Kidney epithelial cell (primary cell): Measurements from ENCODE around the gene GTF2A2. TPM values are rescaled to one million over a fixed set of nuclear protein-coding genes. Genes with fewer than 3 reads are reported as not detected.

Source experiments
- DNase-seq: peaks from one replicate; pipeline ENCODE4 v3.0.0-alpha.2; 2010; ENCODE audit warnings: low read depth
- H3K27me3 ChIP-seq: 2 replicates; pipeline ENCODE4 v1.6.0; 2011; ENCODE audit warnings: low read length; ENCODE audit not compliant: control insufficient read depth, insufficient read depth
- H3K36me3 ChIP-seq: 2 replicates; pipeline ENCODE4 v1.5.1; 2011; ENCODE audit warnings: low read length; ENCODE audit not compliant: control insufficient read depth, insufficient read depth
- H3K4me3 ChIP-seq: 2 replicates; pipeline ENCODE4 v1.5.1; 2011; ENCODE audit warnings: low read depth, mild to moderate bottlenecking, control low read depth, low read length
- total RNA-seq: library from RNA; depleted of rRNA; stranded (reverse); fragments of >200 nt; gene quantifications from 2 replicates; pipeline ENCODE4 v1.2.3, GENCODE V29; 2015
- TF ChIP-seq, protein P1 (sequence below): IDR thresholded peaks from 2 replicates; pipeline ENCODE4 v1.5.1; 2011; ENCODE audit warnings: mild to moderate bottlenecking, moderate library complexity, low read length, control low read depth, inconsistent platforms; ENCODE audit not compliant: insufficient read depth, poor library complexity, severe bottlenecking

Gene GTF2A2
- total RNA-seq, 1 donor from 2014 or later = 36.9 TPM

DNA sequence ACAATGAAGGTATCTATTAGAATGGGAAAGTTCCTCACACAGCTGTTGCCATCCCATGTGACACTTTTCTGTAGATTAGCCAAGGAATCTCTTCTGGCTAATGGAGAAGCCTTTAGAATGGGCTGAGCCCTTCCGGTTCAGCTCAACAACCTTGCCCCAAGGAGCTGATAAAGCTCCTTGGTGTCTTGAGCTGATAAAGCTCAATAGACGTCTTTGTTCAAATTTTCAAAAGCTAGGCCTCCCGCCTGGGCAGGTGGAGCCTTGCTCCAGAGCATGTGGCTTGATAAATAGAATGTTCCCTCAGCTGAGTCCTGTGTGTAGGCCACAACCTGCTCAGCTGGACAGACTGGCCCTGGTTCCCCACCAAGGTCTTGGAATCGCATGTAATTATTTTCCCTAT is 39.0 kb upstream of the GTF2A2 start:
- Histone ChIP-seq H3K4me3 (no peak overlapping the region), H3K27me3 (no peaks in the 10 kb centered on the region), H3K36me3 (no peaks in the 10 kb centered on the region)
- TF ChIP-seq, protein P1, sequence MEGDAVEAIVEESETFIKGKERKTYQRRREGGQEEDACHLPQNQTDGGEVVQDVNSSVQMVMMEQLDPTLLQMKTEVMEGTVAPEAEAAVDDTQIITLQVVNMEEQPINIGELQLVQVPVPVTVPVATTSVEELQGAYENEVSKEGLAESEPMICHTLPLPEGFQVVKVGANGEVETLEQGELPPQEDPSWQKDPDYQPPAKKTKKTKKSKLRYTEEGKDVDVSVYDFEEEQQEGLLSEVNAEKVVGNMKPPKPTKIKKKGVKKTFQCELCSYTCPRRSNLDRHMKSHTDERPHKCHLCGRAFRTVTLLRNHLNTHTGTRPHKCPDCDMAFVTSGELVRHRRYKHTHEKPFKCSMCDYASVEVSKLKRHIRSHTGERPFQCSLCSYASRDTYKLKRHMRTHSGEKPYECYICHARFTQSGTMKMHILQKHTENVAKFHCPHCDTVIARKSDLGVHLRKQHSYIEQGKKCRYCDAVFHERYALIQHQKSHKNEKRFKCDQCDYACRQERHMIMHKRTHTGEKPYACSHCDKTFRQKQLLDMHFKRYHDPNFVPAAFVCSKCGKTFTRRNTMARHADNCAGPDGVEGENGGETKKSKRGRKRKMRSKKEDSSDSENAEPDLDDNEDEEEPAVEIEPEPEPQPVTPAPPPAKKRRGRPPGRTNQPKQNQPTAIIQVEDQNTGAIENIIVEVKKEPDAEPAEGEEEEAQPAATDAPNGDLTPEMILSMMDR = no peak
- no peak for DNase-seq

DNA sequence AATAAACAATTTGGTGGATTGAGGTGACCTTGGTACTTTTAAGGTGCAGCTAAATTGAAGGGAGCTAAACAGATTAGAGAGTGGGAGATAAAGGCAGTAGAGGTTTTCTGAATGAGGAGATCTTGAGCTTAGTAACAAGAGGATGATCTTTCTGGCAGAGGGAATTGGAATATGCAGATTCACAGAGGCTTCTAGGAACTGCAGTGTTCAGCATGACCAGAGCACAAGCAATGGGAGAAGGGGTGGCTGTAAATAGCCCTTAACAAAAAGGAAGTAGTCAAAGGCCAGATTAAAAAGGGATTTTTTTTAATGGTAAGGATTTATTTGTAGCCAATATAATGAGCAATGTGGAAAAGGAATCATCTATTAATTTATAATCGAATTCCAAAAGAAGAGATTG is 37.5 kb upstream of the GTF2A2 start:
- H3K4me3 ChIP-seq = no peak overlapping the region
- no peak for DNase-seq
- no peaks in the 10 kb centered on the region for H3K27me3 ChIP-seq
- TF ChIP-seq, protein P1 = no peak
- H3K36me3 ChIP-seq = no peaks in the 10 kb centered on the region

DNA sequence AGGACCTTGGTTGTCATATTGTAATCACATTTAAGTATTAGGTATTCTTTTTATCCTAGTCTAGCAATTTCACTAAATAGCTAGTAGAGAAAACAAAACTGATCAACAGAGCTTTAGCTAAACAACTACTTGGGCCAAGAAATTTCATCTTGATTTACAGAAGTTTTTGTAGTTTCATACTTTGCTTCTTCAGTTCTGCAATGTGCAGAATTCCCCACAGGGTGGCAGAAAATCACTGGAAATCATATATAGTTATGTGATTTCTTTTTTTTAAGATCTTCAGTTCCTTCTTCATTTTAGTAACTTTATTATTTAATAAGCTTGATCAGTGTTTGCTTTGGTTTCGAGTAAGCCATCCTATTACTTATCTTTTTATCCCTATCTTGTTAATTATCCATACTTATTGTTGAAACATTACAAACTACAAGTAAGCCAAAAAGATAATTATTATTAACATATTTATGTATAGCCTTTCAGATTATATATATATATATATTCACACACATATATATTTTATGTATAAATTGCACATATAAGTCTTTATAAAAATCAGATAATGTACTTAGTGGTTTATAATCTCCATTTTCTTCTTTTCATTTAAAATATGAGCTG is 34.0 kb upstream of the GTF2A2 start:
- TF ChIP-seq, protein P1 = peak; percentile 53
- DNase-seq = no peak

DNA sequence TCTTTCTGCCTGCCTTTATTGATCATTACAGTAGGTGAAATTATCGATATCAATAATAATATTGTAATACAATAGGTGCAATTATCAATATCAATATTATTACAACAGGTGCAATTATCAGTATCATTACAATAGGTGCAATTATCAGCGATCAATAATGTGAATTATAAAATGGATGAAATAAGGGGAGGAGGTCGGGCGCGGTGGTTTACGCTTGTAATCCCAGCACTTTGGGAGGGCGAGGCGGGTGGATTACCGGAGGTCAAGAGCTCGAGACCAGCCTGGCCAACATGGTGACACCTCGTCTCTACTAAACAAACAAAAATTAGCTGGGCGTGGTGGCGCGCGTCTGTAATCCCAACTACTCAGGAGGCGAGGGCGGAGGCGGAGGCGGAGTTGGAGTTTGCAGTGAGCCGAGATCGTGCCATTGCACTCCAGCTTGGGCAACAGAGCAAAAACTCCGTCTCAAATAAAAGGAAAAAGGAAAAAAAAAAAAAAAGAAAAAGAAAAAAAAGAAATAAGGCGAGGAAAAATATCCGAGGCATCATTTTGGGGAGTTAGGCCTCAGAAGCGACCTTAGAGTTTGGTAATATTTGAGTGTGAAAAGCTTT is 32.4 kb upstream of the GTF2A2 start:
- H3K4me3 ChIP-seq = peak overlapping the region; percentile 98
- H3K36me3 ChIP-seq = no peaks in the 10 kb centered on the region
- TF ChIP-seq, protein P1 = no peak
- no peak for DNase-seq
- H3K27me3 ChIP-seq = no peaks in the 10 kb centered on the region

More for the DNA sequence above, 34.0 kb upstream of the GTF2A2 start:
- no peaks in the 10 kb centered on the region for H3K27me3 ChIP-seq
- no peaks in the 10 kb centered on the region for H3K36me3 ChIP-seq
- H3K4me3 ChIP-seq = no peak overlapping the region

DNA sequence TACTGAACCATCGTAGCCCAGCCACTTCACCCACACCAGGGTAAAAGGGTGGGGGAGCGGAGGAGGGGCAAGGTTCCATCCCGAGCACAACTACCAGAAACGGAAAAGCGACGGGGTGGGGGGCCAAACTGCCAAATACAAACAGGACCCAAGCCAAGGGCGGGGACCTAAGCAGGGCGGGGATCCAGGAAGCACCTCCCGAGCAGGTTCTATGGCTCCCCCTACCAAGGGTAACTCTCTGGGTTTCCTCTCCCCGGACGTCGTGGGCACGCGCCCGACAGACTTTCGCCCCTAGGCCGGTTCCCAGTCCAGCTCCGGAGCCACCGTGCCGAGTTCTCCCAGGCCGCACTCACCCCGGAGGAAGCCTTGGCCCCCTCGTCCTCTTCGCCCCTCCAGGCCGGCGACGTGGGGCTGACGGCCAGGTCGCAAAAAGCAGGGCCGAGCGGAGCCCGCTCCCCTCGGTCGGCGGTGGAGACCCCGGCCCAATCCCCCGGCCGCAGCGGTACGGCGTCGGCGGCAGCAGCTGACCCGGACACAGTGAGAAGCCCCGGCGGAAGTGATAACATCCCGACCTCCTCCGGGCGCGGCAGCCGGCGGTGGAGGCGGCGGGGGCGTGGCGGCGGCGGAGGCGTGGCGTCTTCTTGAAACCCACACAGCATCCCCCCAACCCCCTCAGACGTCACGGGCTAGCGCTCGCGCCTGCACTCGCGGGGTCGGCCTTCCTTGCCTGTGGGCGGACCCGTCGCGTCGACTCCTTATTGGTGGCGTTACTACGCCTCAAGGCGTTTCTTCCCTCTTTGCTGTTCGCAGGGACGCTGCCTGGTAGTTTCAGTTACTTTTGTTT is 31.7 kb upstream of the GTF2A2 start, which contains the start of gene BNIP2:
TSS of gene BNIP2 (minus strand) at position 539 of the 844 bp plus-strand sequence. CDS start 6,863 bp downstream, outside the sequence.
- Histone ChIP-seq H3K27me3 (no peaks in the 10 kb centered on the region), H3K36me3 (no peaks in the 10 kb centered on the region), H3K4me3 (peak within 1 kb of the TSS; percentile 98)
- TF ChIP-seq, protein P1 = no peak
- peak; percentile 92 for DNase-seq
